Neural progenitor cell (in vitro differentiated cells): ENCODE measurements around the gene EBP.

Experiments
- CTCF ChIP-seq: fragments of 200-600 bp; sonication (generic); IDR thresholded peaks from 2 replicates; pipeline ENCODE4 v1.5.1; 2017; ENCODE audit warnings: antibody characterized with exemption, mild to moderate bottlenecking
- EZH2 ChIP-seq: fragments of 200-600 bp; sonication (generic); IDR thresholded peaks from 2 replicates; pipeline ENCODE4 v1.6.1; 2017; ENCODE audit warnings: antibody characterized with exemption, mild to moderate bottlenecking, moderate library complexity

- no peak for TF ChIP-seq CTCF
- TF ChIP-seq EZH2: no peak
Observed at GRCh38 chrX:48558271-48558670, 36.7 kb downstream of the EBP start.
